ENCODE measurements around the gene NOTCH1. TPM values are rescaled to one million over a fixed set of nuclear protein-coding genes. Genes with fewer than 3 reads are reported as not detected.

Gene NOTCH1
- polyA plus RNA-seq, 3 donors, result 36.9 to 41.8 (median 40.9) TPM

Other genes starting within 250 kb of the NOTCH1 start
- gene CCDC187, start 242.0 kb downstream of the NOTCH1 start, polyA plus RNA-seq (ENCODE audit: insufficient read length in 3 of 3), result 1 to 10 TPM; 2.7 to 4.6 (median 3.6) TPM
- gene GPSM1, start 218.5 kb downstream of the NOTCH1 start, polyA plus RNA-seq (ENCODE audit: insufficient read length in 3 of 3), result 10 to 100 TPM; 41.2 to 59.6 (median 46.7) TPM
- gene DNLZ, start 182.3 kb downstream of the NOTCH1 start, polyA plus RNA-seq (ENCODE audit: insufficient read length in 3 of 3), result 10 to 100 TPM in 2 of 3 donors, 1 to 10 TPM in 1; 5.9 to 21.2 (median 17.2) TPM
- gene CARD9, start 172.4 kb downstream of the NOTCH1 start, polyA plus RNA-seq (ENCODE audit: insufficient read length in 3 of 3), result 1 to 10 TPM; 1.9 to 2.8 (median 2.1) TPM
- gene SNAPC4, start 145.9 kb downstream of the NOTCH1 start, polyA plus RNA-seq (ENCODE audit: insufficient read length in 3 of 3), result 10 to 100 TPM; 12.4 to 15.1 (median 13.7) TPM
- gene ENTR1, start 135.4 kb downstream of the NOTCH1 start, polyA plus RNA-seq (ENCODE audit: insufficient read length in 3 of 3), result 10 to 100 TPM; 45.2 to 55.1 (median 54.5) TPM
- 10 to 100 TPM; 57.9 to 76.6 (median 60.2) TPM for gene PMPCA, start 135.4 kb downstream of the NOTCH1 start, polyA plus RNA-seq (ENCODE audit: insufficient read length in 3 of 3)
- gene INPP5E, start 106.2 kb downstream of the NOTCH1 start, polyA plus RNA-seq (ENCODE audit: insufficient read length in 3 of 3), result 10 to 100 TPM; 15.6 to 18.5 (median 17.7) TPM
- 10 to 100 TPM; 64.6 to 70.4 (median 68.1) TPM for gene SEC16A, start 63.0 kb downstream of the NOTCH1 start, polyA plus RNA-seq (ENCODE audit: insufficient read length in 3 of 3)
- 10 to 100 TPM; 60.9 to 86.3 (median 86.0) TPM for gene EGFL7, start 116.9 kb upstream of the NOTCH1 start, polyA plus RNA-seq (ENCODE audit: insufficient read length in 3 of 3)
- gene AGPAT2, start 141.4 kb upstream of the NOTCH1 start, polyA plus RNA-seq (ENCODE audit: insufficient read length in 3 of 3), result 10 to 100 TPM; 51.5 to 61.0 (median 59.4) TPM
- gene DIPK1B, start 166.5 kb upstream of the NOTCH1 start, polyA plus RNA-seq (ENCODE audit: insufficient read length in 3 of 3), result 10 to 100 TPM; 34.3 to 48.4 (median 48.0) TPM
- gene LCN10, start 196.9 kb upstream of the NOTCH1 start, polyA plus RNA-seq (ENCODE audit: insufficient read length in 3 of 3), result 1 to 10 TPM; 1.3 to 2.8 (median 2.4) TPM
- not detected for gene LCN6, start 202.5 kb upstream of the NOTCH1 start, polyA plus RNA-seq (ENCODE audit: insufficient read length in 3 of 3)
- under 1 TPM in 2 of 3 donors, not detected in 1; 0.06 to 0.25 TPM for gene LCN8, start 212.2 kb upstream of the NOTCH1 start, polyA plus RNA-seq (ENCODE audit: insufficient read length in 3 of 3)
- gene LCN15, start 218.5 kb upstream of the NOTCH1 start, polyA plus RNA-seq (ENCODE audit: insufficient read length in 3 of 3), result under 1 TPM; 0.06 to 0.21 (median 0.15) TPM
- gene TMEM141, start 245.3 kb upstream of the NOTCH1 start, polyA plus RNA-seq (ENCODE audit: insufficient read length in 3 of 3), result 10 to 100 TPM; 77.3 to 83.8 (median 78.0) TPM

Data from renal pelvis (tissue), 3 donors.